SHP77 treated with DMSO at 0.1 percent for 48 hours (cell line): ENCODE data around the gene CRPPA.
"Not testable (repeated sequence)": the region's sequence is repeated elsewhere in the genome, so short reads cannot be mapped to it uniquely, and the experiment has no call there.

Experiments used
- DNase-seq: peaks from one replicate; lab custom pipeline; 2025; lab: John Stamatoyannopoulos, UW

CRPPA gene

DNA sequence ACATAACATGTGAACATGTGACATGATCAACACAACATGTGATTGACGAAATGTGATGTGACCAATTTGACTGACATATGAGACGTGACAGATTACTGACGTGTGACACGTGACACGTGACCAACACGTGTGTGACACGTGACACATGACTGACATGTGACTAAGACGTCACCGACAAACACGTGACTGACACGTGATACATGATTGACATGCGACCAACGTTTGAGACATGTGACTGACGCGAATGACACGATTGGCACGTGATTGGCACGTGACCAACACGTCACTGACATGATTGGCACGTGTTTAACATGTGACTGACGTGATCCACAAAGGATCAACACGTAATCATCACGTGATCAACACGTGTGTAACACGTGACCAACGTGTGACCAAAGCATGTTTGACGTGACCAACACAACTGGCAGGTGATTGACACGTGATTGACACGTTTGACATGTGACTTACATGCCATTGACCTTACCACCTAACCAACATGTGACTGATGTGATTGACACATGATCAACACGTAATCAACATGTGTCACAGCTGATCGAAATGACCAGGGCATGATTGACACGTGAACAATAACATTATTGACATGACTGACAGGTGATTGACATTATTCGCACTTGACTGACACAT, 23.7 kb downstream of the CRPPA start:
- DNase-seq, result no peak

DNA sequence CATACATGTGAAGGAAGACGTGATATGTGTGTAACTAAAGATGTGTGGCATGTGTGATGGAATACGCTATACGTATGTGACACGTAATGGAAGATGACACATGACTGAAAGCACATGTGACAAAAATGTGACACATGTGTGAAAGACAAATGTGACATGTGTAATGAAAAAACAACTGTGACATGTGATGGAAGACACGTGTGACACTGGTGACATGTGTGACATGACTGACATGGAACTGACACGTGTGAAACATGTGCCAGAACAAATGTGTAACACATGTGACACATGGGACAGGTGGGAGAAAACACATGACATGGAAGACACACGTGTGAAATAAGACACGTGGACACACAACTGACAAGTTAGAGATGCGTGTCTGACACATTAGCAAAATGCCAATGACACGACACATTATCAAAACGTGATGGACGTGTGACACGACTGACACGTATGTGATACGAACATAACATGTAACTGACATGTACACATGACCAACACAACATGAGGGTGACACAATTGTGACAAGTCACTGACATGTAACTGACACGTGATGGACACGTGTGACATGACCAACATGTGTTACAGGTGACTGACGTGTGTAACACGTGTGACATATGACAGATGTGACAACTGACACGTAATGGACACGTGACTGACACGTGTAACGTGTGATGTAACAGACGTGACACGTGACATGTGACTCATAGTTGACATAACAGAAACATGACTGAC, 24.4 kb downstream of the CRPPA start:
- no peak for DNase-seq

DNA sequence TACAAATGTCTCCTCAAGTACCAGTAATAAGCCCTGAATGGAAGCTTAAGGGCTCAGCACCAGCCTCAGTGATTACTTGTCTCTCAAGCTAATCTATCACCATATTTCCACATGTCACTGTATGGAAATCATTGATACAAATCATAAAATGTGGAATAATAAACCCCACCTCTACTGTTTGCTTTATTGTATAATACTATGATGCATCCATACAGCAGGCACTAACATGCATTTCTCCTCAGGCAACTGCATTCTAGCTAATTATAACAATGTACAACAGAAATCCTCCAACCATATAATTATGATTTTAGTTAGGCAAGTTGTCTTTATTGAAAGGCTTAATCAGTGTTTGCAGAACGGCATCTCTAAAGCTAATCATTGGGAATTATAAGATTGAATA, 26.2 kb downstream of the CRPPA start:
- no peak for DNase-seq

DNA sequence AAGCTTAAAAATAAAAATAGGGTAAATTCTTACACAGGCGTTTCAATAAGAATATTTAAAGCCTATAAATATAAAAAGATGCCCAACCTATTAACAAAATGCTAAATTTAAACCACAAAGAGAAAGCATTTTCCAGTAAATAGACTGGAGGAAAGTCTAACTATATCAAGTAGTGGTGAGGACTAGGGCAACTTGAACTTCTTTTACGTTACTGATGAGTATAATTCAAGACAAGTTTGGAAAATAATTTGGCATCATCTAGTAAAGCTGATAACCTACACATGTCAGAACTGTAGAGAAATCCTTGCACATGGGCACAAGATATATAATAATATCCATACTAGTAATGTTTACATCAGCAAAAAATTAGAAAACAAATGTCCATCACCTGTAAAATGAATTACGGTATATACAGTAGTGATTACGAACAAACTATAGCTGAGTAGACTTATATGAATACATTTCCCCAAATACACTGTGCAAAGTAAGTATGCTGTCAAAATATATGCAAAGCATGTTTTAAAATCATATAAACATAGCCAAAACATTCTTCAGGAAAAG, 27.4 kb downstream of the CRPPA start:
- DNase-seq, result no peak

DNA sequence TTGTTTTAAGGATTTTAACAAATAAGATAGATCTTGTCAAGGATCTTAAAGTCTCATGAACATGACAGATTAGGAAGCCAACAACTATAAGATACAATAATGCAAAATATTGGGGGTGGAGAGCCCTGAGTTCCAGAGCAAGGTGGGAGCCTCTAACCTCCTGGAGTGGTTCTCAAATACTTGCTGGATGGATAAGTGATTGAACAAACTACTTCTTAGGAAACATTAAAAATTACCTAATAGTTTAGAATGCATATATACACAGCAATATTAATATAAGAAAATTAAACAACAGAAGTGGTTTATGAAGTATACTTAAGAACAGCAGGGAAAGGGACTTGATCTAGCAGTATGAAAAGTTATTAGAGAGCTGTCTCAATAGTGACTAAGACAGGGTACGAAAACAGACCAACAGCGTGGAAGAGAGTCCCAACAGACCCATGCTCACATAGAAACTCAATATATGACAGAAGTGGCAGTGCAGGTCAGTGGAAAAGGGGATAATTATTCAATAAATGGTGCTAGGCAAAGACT, 28.3 kb downstream of the CRPPA start:
- DNase-seq, result no peak

DNA sequence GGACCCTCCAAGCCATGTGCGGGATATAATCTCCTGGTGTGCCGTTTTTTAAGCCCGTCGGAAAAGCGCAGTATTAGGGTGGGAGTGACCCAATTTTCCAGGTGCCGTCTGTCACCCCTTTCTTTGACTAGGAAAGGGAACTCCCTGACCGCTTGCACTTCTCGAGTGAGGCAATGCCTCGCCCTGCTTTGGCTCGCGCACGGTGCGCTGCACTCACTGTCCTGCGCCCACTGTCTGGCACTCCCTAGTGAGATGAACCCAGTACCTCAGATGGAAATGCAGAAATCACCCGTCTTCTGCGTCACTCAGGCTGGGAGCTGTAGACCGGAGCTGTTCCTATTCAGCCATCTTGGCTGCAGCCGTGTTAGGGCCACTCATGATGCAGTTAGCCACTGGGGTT, 37.6 kb downstream of the CRPPA start:
- DNase-seq, result not testable (repeated sequence)

DNA sequence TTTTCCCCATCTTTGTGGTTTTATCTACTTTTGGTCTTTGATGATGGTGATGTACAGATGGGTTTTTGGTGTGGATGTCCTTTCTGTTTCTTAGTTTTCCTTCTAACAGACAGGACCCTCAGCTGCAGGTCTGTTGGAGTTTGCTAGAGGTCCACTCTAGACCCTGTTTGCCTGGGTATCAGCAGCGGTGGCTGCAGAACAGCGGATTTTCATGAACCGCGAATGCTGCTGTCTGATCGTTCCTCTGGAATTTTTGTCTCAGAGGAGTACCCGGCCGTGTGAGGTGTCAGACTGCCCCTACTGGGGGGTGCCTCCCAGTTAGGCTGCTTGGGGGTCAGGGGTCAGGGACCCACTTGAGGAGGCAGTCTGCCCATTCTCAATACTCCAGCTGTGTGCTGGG, 38.2 kb downstream of the CRPPA start:
- not testable (repeated sequence) for DNase-seq
